Measurements from ENCODE around the gene PIGH.

- TF ChIP-seq CTCF (IDR thresholded peaks at IDR 0.05; ENCODE audit: low read depth, low read length) (no peak), EZH2phosphoT487 (IDR thresholded peaks at IDR 0.05; ENCODE audit: low read depth) (no peak)
Observed at GRCh38 chr14:67602076-67602475, 2.0 kb upstream of the PIGH start.
